ENCODE measurements around the gene CIITA. TPM values are rescaled to one million over a fixed set of nuclear protein-coding genes. Genes with fewer than 3 reads are reported as not detected.

Gene CIITA
- total RNA-seq, 1 experiment from 2014 or later: not detected

DNA sequence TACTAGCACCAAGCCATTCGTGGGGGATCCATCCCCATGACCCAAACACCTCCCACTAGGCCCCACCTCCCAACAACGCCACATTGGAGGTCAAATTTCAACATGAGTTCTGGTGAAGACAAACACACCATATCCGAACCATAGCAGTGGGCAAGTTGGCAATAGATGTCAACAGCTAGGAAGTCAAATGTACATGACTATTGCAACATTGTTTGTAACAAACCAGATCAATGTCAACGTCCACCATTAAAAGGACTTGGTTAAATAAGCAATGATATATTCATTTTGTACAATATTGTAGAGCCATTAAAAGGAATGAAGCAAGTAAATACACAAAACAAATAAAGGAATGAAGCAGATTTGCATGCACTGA, 26.5 kb upstream of the CIITA start:
- Histone ChIP-seq H2BK120ac (ENCODE audit: low read depth, low read length, poor library complexity, severe bottlenecking) (no peak overlapping the region), H2BK5ac (ENCODE audit: insufficient read length, low read length) (no peak overlapping the region), H3K4me1 (ENCODE audit: insufficient read depth, low read length) (no peaks in the 10 kb centered on the region), H4K5ac (ENCODE audit: insufficient read length, low read depth, low read length) (no peak overlapping the region), H3K4me2 (ENCODE audit: insufficient read depth, insufficient read length, low read length) (no peak overlapping the region), H3K14ac (ENCODE audit: insufficient read depth, low read length) (no peak overlapping the region), H3K79me1 (ENCODE audit: insufficient read depth, low read depth, low read length, poor library complexity, severe bottlenecking) (no peaks in the 10 kb centered on the region), H3K27ac (ENCODE audit: insufficient read length, low read depth, low read length) (no peak overlapping the region), H3K56ac (ENCODE audit: insufficient read length, low read depth, low read length) (no peak overlapping the region), H2BK20ac (ENCODE audit: low read depth, low read length, poor library complexity, severe bottlenecking) (no peak overlapping the region), H3K4ac (ENCODE audit: low read depth, low read length) (no peak overlapping the region), H3K23me2 (ENCODE audit: insufficient read length, low read depth, low read length, poor library complexity, severe bottlenecking) (no peaks in the 10 kb centered on the region), H3K27me3 (ENCODE audit: insufficient read depth, low read length) (no peaks in the 10 kb centered on the region; the same call in 1 of the 2 replicates), H4K91ac (ENCODE audit: insufficient read length, low read depth, low read length) (no peak overlapping the region), H4K20me1 (ENCODE audit: control insufficient read depth, insufficient read depth, insufficient read length) (no peaks in the 10 kb centered on the region), H3T11ph (ENCODE audit: low read length) (no peak overlapping the region), H3K9ac (ENCODE audit: extremely low read depth, insufficient read length, low read length) (no peak overlapping the region), H2AFZ (ENCODE audit: low read length) (no peak overlapping the region), H3K9me3 (ENCODE audit: control insufficient read depth, low read depth, low read length) (no peaks in the 10 kb centered on the region), H3K18ac (ENCODE audit: insufficient read length, low read depth, low read length) (no peak overlapping the region), H2BK12ac (ENCODE audit: insufficient read length, low read depth, low read length) (no peak overlapping the region), H2AK5ac (ENCODE audit: insufficient read length, low read length) (no peak overlapping the region), H4K8ac (replicated peaks; ENCODE audit: insufficient read length, low read depth, low read length) (no peak overlapping the region), H2BK15ac (ENCODE audit: low read depth, low read length) (no peak overlapping the region), H3K79me2 (ENCODE audit: insufficient read depth, low read length) (no peaks in the 10 kb centered on the region), H3K23ac (ENCODE audit: insufficient read length, low read depth, low read length) (no peak overlapping the region)
- Mint-ChIP-seq H3K9me3 (no peaks in the 10 kb centered on the region), H3K36me3 (ENCODE audit: insufficient read depth in 1 of 3, low read depth in 3 of 3) (no peaks in the 10 kb centered on the region), H3K4me3 (no peak overlapping the region), H3K27me3 (ENCODE audit: low read depth) (peaks cover 6% of the 10 kb centered on the region), H3K27ac (no peak overlapping the region), H3K4me1 (no peaks in the 10 kb centered on the region)
- no peak for DNase-seq
- TF ChIP-seq, protein P1, sequence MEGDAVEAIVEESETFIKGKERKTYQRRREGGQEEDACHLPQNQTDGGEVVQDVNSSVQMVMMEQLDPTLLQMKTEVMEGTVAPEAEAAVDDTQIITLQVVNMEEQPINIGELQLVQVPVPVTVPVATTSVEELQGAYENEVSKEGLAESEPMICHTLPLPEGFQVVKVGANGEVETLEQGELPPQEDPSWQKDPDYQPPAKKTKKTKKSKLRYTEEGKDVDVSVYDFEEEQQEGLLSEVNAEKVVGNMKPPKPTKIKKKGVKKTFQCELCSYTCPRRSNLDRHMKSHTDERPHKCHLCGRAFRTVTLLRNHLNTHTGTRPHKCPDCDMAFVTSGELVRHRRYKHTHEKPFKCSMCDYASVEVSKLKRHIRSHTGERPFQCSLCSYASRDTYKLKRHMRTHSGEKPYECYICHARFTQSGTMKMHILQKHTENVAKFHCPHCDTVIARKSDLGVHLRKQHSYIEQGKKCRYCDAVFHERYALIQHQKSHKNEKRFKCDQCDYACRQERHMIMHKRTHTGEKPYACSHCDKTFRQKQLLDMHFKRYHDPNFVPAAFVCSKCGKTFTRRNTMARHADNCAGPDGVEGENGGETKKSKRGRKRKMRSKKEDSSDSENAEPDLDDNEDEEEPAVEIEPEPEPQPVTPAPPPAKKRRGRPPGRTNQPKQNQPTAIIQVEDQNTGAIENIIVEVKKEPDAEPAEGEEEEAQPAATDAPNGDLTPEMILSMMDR (conservative IDR thresholded peaks at IDR 0.05): no peak
- no CpG with 5 or more reads among the region's 4 CpGs for WGBS (ENCODE audit: extremely low coverage, insufficient read length, low lambda C conversion rate)
